PFSK-1 (cell line): ENCODE results near the gene PPM1L.

Source experiments
- POLR2AphosphoS5 ChIP-seq: IDR thresholded peaks from 2 replicates; pipeline ENCODE4 v1.6.1; 2012; ENCODE audit warnings: low read depth, mild to moderate bottlenecking, control low read depth, low read length, moderate library complexity
- SIN3A ChIP-seq: IDR thresholded peaks from 2 replicates; pipeline ENCODE4 v1.6.1; 2012; ENCODE audit warnings: mild to moderate bottlenecking, low read length, moderate library complexity, borderline replicate concordance; ENCODE audit not compliant: insufficient read depth
- TF ChIP-seq, protein P1 (sequence below), 2 experiments: IDR thresholded peaks; 2 replicates each; pipeline versions ENCODE4 v1.6.1 to v1.8.0; 2011 to 2012; ENCODE audit warnings: low read depth in 2 of 2, low read length in 2 of 2, control low read depth in 1 of 2, inconsistent platforms in 1 of 2, mild to moderate bottlenecking in 1 of 2, moderate library complexity in 1 of 2; ENCODE audit not compliant: insufficient read depth in 1 of 2

DNA sequence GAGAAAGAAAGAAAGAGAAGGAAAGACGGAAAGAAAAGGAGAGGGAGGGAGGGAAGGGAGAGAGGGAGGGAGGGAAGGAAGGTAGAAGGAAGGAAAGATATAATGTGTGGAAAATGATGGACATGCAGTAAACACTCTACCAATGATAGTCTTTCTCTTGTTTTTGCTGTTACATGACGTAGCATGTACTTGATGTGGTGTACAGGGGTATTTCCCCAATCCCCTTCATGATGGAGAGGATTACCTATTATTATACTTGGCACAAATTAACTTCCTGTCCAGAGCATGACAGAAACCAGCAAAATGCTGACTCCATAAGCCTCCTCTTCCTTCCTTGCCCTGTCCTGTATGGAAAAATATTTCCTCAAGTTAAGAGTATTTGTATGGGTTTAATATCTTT, 224.7 kb downstream of the PPM1L start:
- TF ChIP-seq SIN3A (no peak), POLR2AphosphoS5 (no peak)
- TF ChIP-seq, protein P1, sequence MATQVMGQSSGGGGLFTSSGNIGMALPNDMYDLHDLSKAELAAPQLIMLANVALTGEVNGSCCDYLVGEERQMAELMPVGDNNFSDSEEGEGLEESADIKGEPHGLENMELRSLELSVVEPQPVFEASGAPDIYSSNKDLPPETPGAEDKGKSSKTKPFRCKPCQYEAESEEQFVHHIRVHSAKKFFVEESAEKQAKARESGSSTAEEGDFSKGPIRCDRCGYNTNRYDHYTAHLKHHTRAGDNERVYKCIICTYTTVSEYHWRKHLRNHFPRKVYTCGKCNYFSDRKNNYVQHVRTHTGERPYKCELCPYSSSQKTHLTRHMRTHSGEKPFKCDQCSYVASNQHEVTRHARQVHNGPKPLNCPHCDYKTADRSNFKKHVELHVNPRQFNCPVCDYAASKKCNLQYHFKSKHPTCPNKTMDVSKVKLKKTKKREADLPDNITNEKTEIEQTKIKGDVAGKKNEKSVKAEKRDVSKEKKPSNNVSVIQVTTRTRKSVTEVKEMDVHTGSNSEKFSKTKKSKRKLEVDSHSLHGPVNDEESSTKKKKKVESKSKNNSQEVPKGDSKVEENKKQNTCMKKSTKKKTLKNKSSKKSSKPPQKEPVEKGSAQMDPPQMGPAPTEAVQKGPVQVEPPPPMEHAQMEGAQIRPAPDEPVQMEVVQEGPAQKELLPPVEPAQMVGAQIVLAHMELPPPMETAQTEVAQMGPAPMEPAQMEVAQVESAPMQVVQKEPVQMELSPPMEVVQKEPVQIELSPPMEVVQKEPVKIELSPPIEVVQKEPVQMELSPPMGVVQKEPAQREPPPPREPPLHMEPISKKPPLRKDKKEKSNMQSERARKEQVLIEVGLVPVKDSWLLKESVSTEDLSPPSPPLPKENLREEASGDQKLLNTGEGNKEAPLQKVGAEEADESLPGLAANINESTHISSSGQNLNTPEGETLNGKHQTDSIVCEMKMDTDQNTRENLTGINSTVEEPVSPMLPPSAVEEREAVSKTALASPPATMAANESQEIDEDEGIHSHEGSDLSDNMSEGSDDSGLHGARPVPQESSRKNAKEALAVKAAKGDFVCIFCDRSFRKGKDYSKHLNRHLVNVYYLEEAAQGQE (IDR thresholded peaks at IDR 0.05; ENCODE audit: insufficient read depth in 1 of 2, low read depth in 2 of 2, low read length in 2 of 2): no peak
